Smooth muscle cell (in vitro differentiated cells): ENCODE measurements around the gene CKAP2. TPM values are rescaled to one million over a fixed set of nuclear protein-coding genes. Genes with fewer than 3 reads are reported as not detected.
"Not testable (repeated sequence)": the region's sequence is repeated elsewhere in the genome, so short reads cannot be mapped to it uniquely, and the experiment has no call there.

Source experiments
- DNase-seq: peaks from one replicate; lab custom pipeline; 2025; ENCODE audit not compliant: unreplicated experiment; lab: John Stamatoyannopoulos, UW
- H2AFZ ChIP-seq: fragments of 200-600 bp; sonication (generic); 2 replicates; pipeline ENCODE4 v1.6.0; 2016; ENCODE audit warnings: antibody characterized with exemption, low read depth, mild to moderate bottlenecking
- H3F3A ChIP-seq: fragments of 200-600 bp; sonication (generic); 2 replicates; pipeline ENCODE4 v1.6.0; 2017; ENCODE audit warnings: antibody characterized with exemption, low read depth
- H3K27ac ChIP-seq: fragments of 200-600 bp; sonication (generic); 2 replicates; pipeline ENCODE4 v1.5.1; 2016; ENCODE audit warnings: low read depth, mild to moderate bottlenecking
- H3K27me3 ChIP-seq: fragments of 200-600 bp; sonication (generic); 2 replicates; pipeline ENCODE4 v1.6.1; 2016; ENCODE audit warnings: low read depth, mild to moderate bottlenecking
- H3K36me3 ChIP-seq: fragments of 200-600 bp; sonication (generic); 2 replicates; pipeline ENCODE4 v1.5.1; 2016; ENCODE audit warnings: low read depth
- H3K4me1 ChIP-seq: fragments of 200-600 bp; sonication (generic); 2 replicates; pipeline ENCODE4 v1.5.1; 2016; ENCODE audit warnings: low read depth
- H3K4me2 ChIP-seq: fragments of 200-600 bp; sonication (generic); 2 replicates; pipeline ENCODE4 v1.6.0; 2016; ENCODE audit warnings: mild to moderate bottlenecking
- H3K4me3 ChIP-seq: fragments of 200-600 bp; sonication (generic); 2 replicates; pipeline ENCODE4 v1.5.1; 2016; ENCODE audit warnings: mild to moderate bottlenecking
- H3K79me2 ChIP-seq: fragments of 200-600 bp; sonication (generic); 2 replicates; pipeline ENCODE4 v1.6.0; 2016; ENCODE audit warnings: low read depth, mild to moderate bottlenecking
- H3K9ac ChIP-seq: fragments of 200-600 bp; sonication (generic); 2 replicates; pipeline ENCODE4 v1.6.0; 2016; ENCODE audit warnings: low read depth
- H3K9me3 ChIP-seq: fragments of 200-600 bp; sonication (generic); replicated peaks from 2 replicates; pipeline ENCODE4 v1.5.1; 2016; ENCODE audit warnings: low read depth
- H4K20me1 ChIP-seq: fragments of 200-600 bp; sonication (generic); 2 replicates; pipeline ENCODE4 v1.6.0; 2016; ENCODE audit warnings: low read depth
- WGBS: methylation state at CpG from one replicate; pipeline ENCODE4 v1.1.7; 2016; ENCODE audit warnings: low lambda C conversion rate; 5-methylcytosine and 5-hydroxymethylcytosine counted together
- polyA plus RNA-seq: library from polyadenylated mRNA; unstranded; fragments of >200 nt; fragmentation: Nextera tagmentation; extraction: Ambion mirVana; gene quantifications from 2 replicates; pipeline ENCODE4 v1.2.1, GENCODE V29; 2016
- total RNA-seq: library from RNA; depleted of rRNA; stranded (reverse); fragments of >200 nt; gene quantifications from 2 replicates; pipeline ENCODE4 v1.2.3, GENCODE V29; 2014
- TF ChIP-seq, protein P1 (sequence below): fragments of 200-600 bp; sonication (generic); IDR thresholded peaks from 2 replicates; pipeline ENCODE4 v1.5.1; 2017; ENCODE audit warnings: borderline replicate concordance, mild to moderate bottlenecking, antibody characterized with exemption; ENCODE audit not compliant: insufficient read depth, poor library complexity, severe bottlenecking

CKAP2 gene
- total and polyA plus RNA-seq, 2 experiments from 2014 or later = 11.8 to 19.6 TPM

DNA sequence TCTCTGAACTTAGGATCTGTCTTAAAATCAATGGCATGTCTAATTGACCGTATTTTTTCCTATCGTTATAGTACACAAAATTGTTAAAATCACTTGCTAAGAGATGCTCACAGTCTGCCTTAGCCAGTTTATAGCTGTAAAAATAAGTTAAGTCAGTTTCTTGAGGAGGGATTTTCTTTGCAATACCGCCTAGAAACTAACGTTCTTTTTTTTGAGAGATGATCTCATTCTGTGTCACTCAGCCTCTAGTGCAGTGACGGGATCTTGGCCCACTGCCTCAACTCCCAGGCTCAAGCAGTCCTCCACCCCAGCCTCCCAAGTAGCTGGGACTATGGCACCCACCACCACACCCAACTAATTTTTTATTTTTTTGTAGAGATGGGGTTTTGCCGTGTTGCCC lies 4.4 kb downstream of the CKAP2 start:
- peaks cover 15% of the 10 kb centered on the region for H3K4me1 ChIP-seq
- H3F3A ChIP-seq = no peaks in the 10 kb centered on the region
- no peak for DNase-seq
- no peak overlapping the region for H2AFZ ChIP-seq
- TF ChIP-seq, protein P1, sequence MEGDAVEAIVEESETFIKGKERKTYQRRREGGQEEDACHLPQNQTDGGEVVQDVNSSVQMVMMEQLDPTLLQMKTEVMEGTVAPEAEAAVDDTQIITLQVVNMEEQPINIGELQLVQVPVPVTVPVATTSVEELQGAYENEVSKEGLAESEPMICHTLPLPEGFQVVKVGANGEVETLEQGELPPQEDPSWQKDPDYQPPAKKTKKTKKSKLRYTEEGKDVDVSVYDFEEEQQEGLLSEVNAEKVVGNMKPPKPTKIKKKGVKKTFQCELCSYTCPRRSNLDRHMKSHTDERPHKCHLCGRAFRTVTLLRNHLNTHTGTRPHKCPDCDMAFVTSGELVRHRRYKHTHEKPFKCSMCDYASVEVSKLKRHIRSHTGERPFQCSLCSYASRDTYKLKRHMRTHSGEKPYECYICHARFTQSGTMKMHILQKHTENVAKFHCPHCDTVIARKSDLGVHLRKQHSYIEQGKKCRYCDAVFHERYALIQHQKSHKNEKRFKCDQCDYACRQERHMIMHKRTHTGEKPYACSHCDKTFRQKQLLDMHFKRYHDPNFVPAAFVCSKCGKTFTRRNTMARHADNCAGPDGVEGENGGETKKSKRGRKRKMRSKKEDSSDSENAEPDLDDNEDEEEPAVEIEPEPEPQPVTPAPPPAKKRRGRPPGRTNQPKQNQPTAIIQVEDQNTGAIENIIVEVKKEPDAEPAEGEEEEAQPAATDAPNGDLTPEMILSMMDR = no peak
- no peaks in the 10 kb centered on the region for H3K9me3 ChIP-seq
- H3K79me2 ChIP-seq = peaks cover 46% of the 10 kb centered on the region
- no peak overlapping the region for H3K9ac ChIP-seq
- H4K20me1 ChIP-seq = no peaks in the 10 kb centered on the region
- no peak overlapping the region for H3K4me2 ChIP-seq
- H3K4me3 ChIP-seq = no peak overlapping the region
- H3K27me3 ChIP-seq = no peaks in the 10 kb centered on the region
- H3K36me3 ChIP-seq = peaks cover 5% of the 10 kb centered on the region
- H3K27ac ChIP-seq = no peak overlapping the region
- whole genome bisulfite sequencing = 80% methylated on average over 6 of the region's 6 CpGs

DNA sequence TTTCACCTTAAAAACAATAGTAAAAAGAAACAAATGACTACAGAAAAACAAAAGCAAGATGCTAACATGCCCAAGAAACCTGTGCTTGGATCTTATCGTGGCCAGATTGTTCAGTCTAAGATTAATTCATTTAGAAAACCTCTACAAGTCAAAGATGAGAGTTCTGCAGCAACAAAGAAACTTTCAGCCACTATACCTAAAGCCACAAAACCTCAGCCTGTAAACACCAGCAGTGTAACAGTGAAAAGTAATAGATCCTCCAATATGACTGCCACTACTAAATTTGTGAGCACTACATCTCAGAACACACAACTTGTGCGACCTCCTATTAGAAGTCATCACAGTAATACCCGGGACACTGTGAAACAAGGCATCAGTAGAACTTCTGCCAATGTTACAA lies 6.0 kb downstream of the CKAP2 start:
- Histone ChIP-seq H2AFZ (no peak overlapping the region), H3K4me2 (no peak overlapping the region), H3K27me3 (no peaks in the 10 kb centered on the region), H3K9me3 (no peaks in the 10 kb centered on the region), H3K4me1 (peaks cover 12% of the 10 kb centered on the region), H3K9ac (no peak overlapping the region), H3K4me3 (no peak overlapping the region), H4K20me1 (no peaks in the 10 kb centered on the region), H3K79me2 (peaks cover 43% of the 10 kb centered on the region), H3F3A (no peaks in the 10 kb centered on the region), H3K36me3 (peaks cover 5% of the 10 kb centered on the region), H3K27ac (no peak overlapping the region)
- TF ChIP-seq, protein P1 = no peak
- WGBS = 94% methylated on average over 3 of the region's 3 CpGs
- no peak for DNase-seq

DNA sequence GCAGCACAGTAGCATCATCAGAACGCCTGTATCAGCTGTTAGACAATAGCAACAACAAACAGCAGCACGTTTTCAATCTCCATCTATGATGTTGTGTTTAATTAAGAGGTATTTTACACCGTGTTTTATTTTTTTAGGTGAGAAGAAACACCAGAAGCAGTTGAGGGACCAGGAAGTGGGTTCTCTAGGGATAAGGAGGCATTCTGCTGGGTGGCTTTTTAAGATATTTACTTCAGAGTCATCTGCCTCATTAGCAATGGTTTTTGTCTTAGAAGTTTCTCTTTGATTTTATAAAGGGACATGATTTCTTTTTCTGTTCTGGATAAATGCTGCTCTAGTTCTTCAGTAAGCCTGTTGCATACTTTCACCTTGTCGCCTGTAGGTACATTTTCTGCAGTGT lies 8.2 kb downstream of the CKAP2 start:
- TF ChIP-seq, protein P1 = no peak
- WGBS = 96% methylated on average over 4 of the region's 4 CpGs
- no peak overlapping the region for H3K4me2 ChIP-seq
- no peak overlapping the region for H2AFZ ChIP-seq
- no peaks in the 10 kb centered on the region for H3K9me3 ChIP-seq
- H4K20me1 ChIP-seq = no peaks in the 10 kb centered on the region
- H3K27ac ChIP-seq = no peak overlapping the region
- H3K36me3 ChIP-seq = peaks cover 5% of the 10 kb centered on the region
- H3K4me1 ChIP-seq = no peaks in the 10 kb centered on the region
- no peaks in the 10 kb centered on the region for H3K27me3 ChIP-seq
- H3K79me2 ChIP-seq = peaks cover 21% of the 10 kb centered on the region
- no peak for DNase-seq
- no peak overlapping the region for H3K4me3 ChIP-seq
- H3K9ac ChIP-seq = no peak overlapping the region
- no peaks in the 10 kb centered on the region for H3F3A ChIP-seq

DNA sequence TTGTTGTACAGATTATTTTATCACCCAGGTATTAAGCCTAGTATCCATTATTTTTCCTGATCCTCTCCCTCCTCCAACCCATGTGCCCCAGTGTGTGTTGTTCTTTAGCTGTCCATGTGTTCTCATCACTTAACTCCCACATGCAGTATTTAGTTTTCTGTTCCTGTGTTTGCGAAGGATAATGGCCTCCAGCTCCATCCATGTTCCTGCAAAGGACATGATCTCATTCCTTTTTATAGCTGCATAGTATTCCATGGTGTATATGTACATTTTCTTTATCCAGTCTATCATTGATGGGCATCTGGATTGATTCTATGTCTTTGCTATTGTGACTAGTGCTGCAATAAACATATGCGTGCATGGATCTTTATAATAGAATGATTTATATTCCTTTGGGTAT lies 13.2 kb downstream of the CKAP2 start:
- not testable (repeated sequence) for H3K9ac ChIP-seq, DNase-seq, H3K79me2 ChIP-seq, H3K4me3 ChIP-seq, H3K4me1 ChIP-seq, H2AFZ ChIP-seq, H3K36me3 ChIP-seq, H3K27ac ChIP-seq, H4K20me1 ChIP-seq, H3K4me2 ChIP-seq, H3F3A ChIP-seq, H3K9me3 ChIP-seq, H3K27me3 ChIP-seq
- WGBS = 99% methylated on average over 2 of the region's 2 CpGs

DNA sequence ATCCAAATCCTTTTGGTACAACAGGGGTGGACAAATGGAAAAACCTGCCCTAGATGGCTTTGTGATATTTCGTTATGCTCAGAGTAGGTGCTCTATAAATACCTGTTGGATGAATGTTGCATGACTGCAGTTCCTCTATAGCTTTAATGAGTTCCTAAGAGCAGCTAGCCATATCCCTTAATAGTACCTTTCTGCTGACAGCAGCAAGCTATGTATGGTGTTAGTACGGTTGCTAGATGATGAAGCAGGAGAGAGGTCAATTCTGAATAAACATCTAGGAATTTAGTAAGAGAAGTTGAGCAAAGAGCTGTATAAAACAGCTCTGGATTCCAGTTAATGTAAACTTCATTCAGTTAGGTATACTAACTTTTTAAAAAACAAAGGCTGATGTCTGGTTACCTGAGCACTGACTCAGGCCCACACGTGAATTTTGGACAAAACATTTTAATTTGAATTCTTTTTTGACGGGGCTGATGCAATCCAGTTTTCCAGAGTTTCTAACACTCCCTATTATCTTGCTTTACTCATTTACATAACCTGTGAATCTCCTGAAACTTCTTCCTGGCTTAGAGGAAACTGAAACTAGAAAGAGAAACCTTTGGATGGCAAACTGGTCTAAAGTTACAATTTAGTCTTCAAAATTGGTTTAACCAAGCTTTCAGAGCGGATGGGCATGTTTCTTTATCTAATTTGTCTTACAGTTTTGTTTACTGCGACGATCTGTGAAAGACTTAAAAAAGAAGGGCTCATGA lies 25.6 kb downstream of the CKAP2 start:
- Histone ChIP-seq H2AFZ (peak overlapping the region; percentile 18), H3K27ac (peak overlapping the region; percentile 82)
- H3K9me3 ChIP-seq, H3K4me1 ChIP-seq, H3K4me2 ChIP-seq, DNase-seq, H4K20me1 ChIP-seq, H3F3A ChIP-seq, H3K36me3 ChIP-seq, H3K27me3 ChIP-seq, H3K4me3 ChIP-seq, H3K79me2 ChIP-seq, H3K9ac ChIP-seq: not testable (repeated sequence)
- 67% methylated on average over 6 of the region's 7 CpGs for WGBS

DNA sequence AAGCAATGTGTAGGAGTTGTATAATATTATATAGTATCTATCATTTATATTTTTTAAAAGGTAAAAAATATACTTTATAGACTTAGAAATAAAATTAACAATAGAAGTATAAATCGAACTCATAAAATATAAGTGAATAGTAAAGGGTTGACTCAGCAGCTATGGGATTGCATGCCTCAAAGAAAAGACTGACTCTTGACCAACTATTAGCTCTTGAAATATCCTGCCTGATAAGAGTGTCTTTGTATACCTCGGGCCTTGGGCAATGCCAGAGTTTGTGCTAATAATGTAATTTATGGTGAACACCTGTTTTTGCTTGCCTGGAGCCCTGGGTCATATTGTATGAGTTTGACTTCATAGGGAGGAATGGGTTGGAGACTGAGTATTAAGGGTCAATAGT lies 31.8 kb downstream of the CKAP2 start:
- H3K4me2 ChIP-seq, H3K27me3 ChIP-seq, H3K9me3 ChIP-seq, H3K4me3 ChIP-seq, H3K4me1 ChIP-seq, H3K36me3 ChIP-seq, H4K20me1 ChIP-seq, H3F3A ChIP-seq, H3K79me2 ChIP-seq, H2AFZ ChIP-seq, H3K27ac ChIP-seq, DNase-seq, H3K9ac ChIP-seq: not testable (repeated sequence)
- 75% methylated on average over 2 of the region's 2 CpGs for WGBS
